OCI-LY7 (cell line): Measurements from ENCODE around the gene DENND1A. TPM values are rescaled to one million over a fixed set of nuclear protein-coding genes. Genes with fewer than 3 reads are reported as not detected.

ENCODE experiments used
- BruUV-seq: library from RNA; stranded (reverse); fragments of 400-500 nt; replicated peaks from 2 replicates; lab custom pipeline; 2021; lab: Mats Ljungman, UMichigan
- CTCF ChIA-PET: fragments of 300-600 bp; sonication (Branson Sonifier 250); formaldehyde crosslinking; loops from one replicate; lab custom pipeline; 2022; ENCODE audit warnings: antibody characterized with exemption; ENCODE audit not compliant: unreplicated experiment; lab: Charles Lee
- POLR2A ChIA-PET: fragments of 300-600 bp; sonication (Branson Sonifier 250); formaldehyde crosslinking; loops from one replicate; lab custom pipeline; 2022; ENCODE audit warnings: antibody characterized with exemption; lab: Charles Lee
- DNase-seq: peaks from one replicate; pipeline ENCODE4 v3.0.0-alpha.2; 2015; ENCODE audit warnings: low spot score
- H2AFZ ChIP-seq: fragments of 200-600 bp; sonication (generic), shearing (Covaris generic); 2 replicates; pipeline ENCODE4 v1.6.1; 2014; ENCODE audit warnings: mild to moderate bottlenecking, antibody characterized with exemption, low read length, moderate library complexity
- H3K27ac ChIP-seq: fragments of 200-600 bp; sonication (generic); 2 replicates; pipeline ENCODE4 v1.5.1; 2014; ENCODE audit warnings: mixed run types, low read depth, mild to moderate bottlenecking, moderate library complexity, low read length, inconsistent platforms; ENCODE audit not compliant: poor library complexity, severe bottlenecking
- H3K36me3 ChIP-seq: fragments of 200-600 bp; sonication (generic); 2 replicates; pipeline ENCODE4 v1.6.1; 2014; ENCODE audit warnings: mild to moderate bottlenecking, antibody characterized with exemption, low read length, moderate library complexity, mixed read lengths; ENCODE audit not compliant: insufficient read depth
- H3K4me1 ChIP-seq: fragments of 200-600 bp; sonication (generic); 2 replicates; pipeline ENCODE4 v1.5.1; 2014; ENCODE audit warnings: mild to moderate bottlenecking, low read length; ENCODE audit not compliant: insufficient read depth, poor library complexity, severe bottlenecking
- H3K4me2 ChIP-seq: fragments of 200-600 bp; sonication (generic); 2 replicates; pipeline ENCODE4 v1.6.1; 2014; ENCODE audit warnings: mild to moderate bottlenecking, low read length
- H3K4me3 ChIP-seq: fragments of 200-600 bp; sonication (generic); 2 replicates; pipeline ENCODE4 v1.5.1; 2014; ENCODE audit warnings: mild to moderate bottlenecking, low read depth, low read length; ENCODE audit not compliant: poor library complexity, severe bottlenecking
- H3K79me2 ChIP-seq: fragments of 200-600 bp; sonication (generic); 2 replicates; pipeline ENCODE4 v1.6.1; 2016; ENCODE audit warnings: low read depth, mild to moderate bottlenecking, low read length, moderate library complexity, mixed read lengths; ENCODE audit not compliant: insufficient read depth
- H3K9me2 ChIP-seq: fragments of 200-600 bp; sonication (generic); 2 replicates; pipeline ENCODE4 v1.6.1; 2016; ENCODE audit warnings: mild to moderate bottlenecking, low read length, mixed read lengths; ENCODE audit not compliant: insufficient read depth
- H3K9me3 ChIP-seq: fragments of 200-600 bp; sonication (generic); 2 replicates; pipeline ENCODE4 v1.6.1; 2014; ENCODE audit warnings: mild to moderate bottlenecking, mixed run types, low read length, mixed read lengths
- H4K20me1 ChIP-seq: fragments of 200-600 bp; sonication (generic); 2 replicates; pipeline ENCODE4 v1.6.1; 2014; ENCODE audit warnings: mild to moderate bottlenecking, antibody characterized with exemption, low read length, moderate library complexity, mixed read lengths; ENCODE audit not compliant: insufficient read depth
- CTCF ChIP-seq: fragments of 200-600 bp; sonication (generic); conservative IDR thresholded peaks from 2 replicates; pipeline ENCODE4 v1.5.1; 2014; ENCODE audit warnings: mild to moderate bottlenecking, antibody characterized with exemption, low read length, moderate library complexity, mixed read lengths
- EZH2phosphoT487 ChIP-seq: fragments of 200-600 bp; sonication (generic); IDR thresholded peaks from 2 replicates; pipeline ENCODE4 v1.6.1; 2018; ENCODE audit warnings: low read depth, borderline replicate concordance, mild to moderate bottlenecking, mixed run types, antibody characterized with exemption, low read length, moderate library complexity, mixed read lengths
- intact Hi-C: fragments of 100-400 bp; cut with micrococcal nuclease; formaldehyde crosslinking; loops from one replicate; pipeline ENCODE4 v1.10.0; 2022; ENCODE audit not compliant: unreplicated experiment
- total RNA-seq, 2 experiments: library from RNA; depleted of rRNA in 1 of 2; stranded (reverse); fragments of >200 nt in 1 of 2; shearing (Covaris generic) in 1 of 2; gene quantifications; 2 replicates each; pipeline ENCODE4 v1.2.3, GENCODE V29; 2014 to 2022

The DENND1A gene
- total RNA-seq, 2 experiments from 2014 or later, result 17.9 to 36.3 TPM

- Histone ChIP-seq H2AFZ (no peak overlapping the region), H3K4me2 (no peak overlapping the region), H3K9me2 (no peaks in the 10 kb centered on the region), H3K36me3 (no peaks in the 10 kb centered on the region), H3K4me1 (peaks cover 10% of the 10 kb centered on the region), H3K79me2 (no peaks in the 10 kb centered on the region), H3K9me3 (no peaks in the 10 kb centered on the region), H4K20me1 (0 out of 2 replicates have a peak, but pooled peaks cover 4% of the 10 kb centered on the region), H3K27ac (no peak overlapping the region), H3K4me3 (no peak overlapping the region)
- intact Hi-C loops, result no loop called here
- ChIA-PET POLR2A (interaction anchor here (0.6 to 0.8 kb wide), 4 partner anchors 49 to 873 kb away, joined by 3 to 4 read pairs (median 3); no protein-coding TSS in a partner anchor), CTCF (no interaction called here)
- no peak for DNase-seq
- no peak for TF ChIP-seq CTCF
- no peak for TF ChIP-seq EZH2phosphoT487
- no TSS peak for BruUV-seq
These were observed 68.7 kb downstream of the DENND1A start for GRCh38 chr9:123861086-123861755.

GRCh38 chr9:123860603-123861002 lies 69.3 kb downstream of the DENND1A start:
- no TSS peak for BruUV-seq
- Histone ChIP-seq H3K27ac (no peak overlapping the region), H2AFZ (no peak overlapping the region), H3K4me2 (no peak overlapping the region), H3K36me3 (no peaks in the 10 kb centered on the region), H3K4me1 (peaks cover 4% of the 10 kb centered on the region), H4K20me1 (0 out of 2 replicates have a peak, but pooled peaks cover 4% of the 10 kb centered on the region), H3K4me3 (no peak overlapping the region), H3K9me2 (no peaks in the 10 kb centered on the region), H3K9me3 (no peaks in the 10 kb centered on the region), H3K79me2 (no peaks in the 10 kb centered on the region)
- no peak for DNase-seq
- intact Hi-C loops, result no loop called here
- POLR2A ChIA-PET, result interaction anchor here (0.6 to 0.8 kb wide), 4 partner anchors 49 to 872 kb away, joined by 3 to 4 read pairs (median 3); no protein-coding TSS in a partner anchor
- CTCF ChIA-PET, result no interaction called here
- no peak for TF ChIP-seq EZH2phosphoT487
- TF ChIP-seq CTCF, result no peak

- Histone ChIP-seq H3K36me3 (no peaks in the 10 kb centered on the region; the same call in 1 of the 2 replicates), H3K4me2 (no peak overlapping the region), H3K4me3 (no peak overlapping the region), H3K79me2 (no peaks in the 10 kb centered on the region), H4K20me1 (no peaks in the 10 kb centered on the region), H3K27ac (no peak overlapping the region), H2AFZ (no peak overlapping the region), H3K9me2 (no peaks in the 10 kb centered on the region), H3K4me1 (no peaks in the 10 kb centered on the region), H3K9me3 (peaks cover 9% of the 10 kb centered on the region; the same call in 1 of the 2 replicates)
- CTCF ChIA-PET, result no interaction called here
- BruUV-seq, result no TSS peak
- DNase-seq, result no peak
- intact Hi-C loops, result no loop called here
- TF ChIP-seq CTCF, result no peak
- TF ChIP-seq EZH2phosphoT487, result no peak
- POLR2A ChIA-PET, result no interaction called here
These were observed 77.5 kb downstream of the DENND1A start for GRCh38 chr9:123852403-123852802.
